ENCODE results near the gene GCH1. TPM values are rescaled to one million over a fixed set of nuclear protein-coding genes. Genes with fewer than 3 reads are reported as not detected.

Gene GCH1
- total and polyA plus RNA-seq, 8 donors, result 3.4 to 42.6 (median 6.7) TPM

DNA sequence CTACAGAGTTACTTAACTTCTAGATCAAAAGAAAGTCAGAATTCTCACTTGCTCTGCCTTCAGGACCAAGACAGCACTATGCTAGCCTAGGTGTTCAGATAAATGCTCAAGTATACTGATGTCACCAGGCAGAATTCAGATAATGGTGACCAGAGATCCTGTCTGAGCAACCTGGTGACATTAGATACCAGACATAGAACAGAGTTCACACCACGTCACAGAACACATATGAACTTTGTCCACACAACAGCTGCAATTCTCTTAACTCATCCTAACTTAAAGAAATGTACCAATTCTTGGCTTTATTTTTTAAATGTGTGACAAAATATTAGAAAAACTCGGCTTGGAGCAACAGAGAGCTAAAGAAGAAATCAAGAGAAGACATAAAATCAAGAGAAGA is 58.1 kb downstream of the GCH1 start:
- 79 to 84% methylated on average over 2 of the region's 2 CpGs for WGBS, 2 donors
- no peak for TF ChIP-seq CTCF (IDR thresholded peaks at IDR 0.05)
- no peak overlapping the region for H3K4me3 ChIP-seq
- no peak for ATAC-seq
- H3K27ac ChIP-seq, result no peak overlapping the region
- no peaks in the 10 kb centered on the region for H3K9me3 ChIP-seq
- intact Hi-C loops (cut with DNase I), result no loop called here
- FAIRE-seq, result no peak
- H3K36me3 ChIP-seq, result no peaks in the 10 kb centered on the region
- DNase-seq, result no peak
- no peaks in the 10 kb centered on the region for H3K4me1 ChIP-seq
- H3K27me3 ChIP-seq, result no peaks in the 10 kb centered on the region

DNA sequence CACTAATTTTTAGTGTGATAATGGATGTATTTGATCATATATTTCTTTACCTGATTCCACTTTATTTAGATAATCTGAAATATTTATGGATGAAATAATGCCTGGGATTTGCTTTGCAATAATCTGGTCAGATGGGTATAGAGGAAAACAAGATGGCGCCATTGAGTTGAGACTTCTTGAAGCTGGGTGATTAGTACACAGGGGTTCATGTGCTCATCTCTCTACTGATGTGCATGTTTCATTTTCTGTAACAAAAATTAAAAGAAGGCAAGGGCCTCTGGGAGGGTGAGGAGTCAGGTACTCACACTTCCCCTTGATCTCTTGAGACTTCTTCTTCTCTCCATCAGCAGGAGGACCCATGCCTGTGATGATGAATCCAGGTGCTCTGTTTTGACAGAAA is 61.8 kb downstream of the GCH1 start:
- H3K27me3 ChIP-seq, result no peaks in the 10 kb centered on the region
- DNase-seq, result no peak

GRCh38 chr14:54840336-54840735 is 62.3 kb downstream of the GCH1 start:
- FAIRE-seq (no peak), ATAC-seq (no peak), DNase-seq (no peak)
- Histone ChIP-seq H3K9me3 (no peaks in the 10 kb centered on the region), H3K4me1 (no peaks in the 10 kb centered on the region), H3K4me3 (no peak overlapping the region), H3K27me3 (no peaks in the 10 kb centered on the region), H3K27ac (no peak overlapping the region), H3K36me3 (no peaks in the 10 kb centered on the region)
- 78 to 91% methylated on average over 3 of the region's 3 CpGs for WGBS, 2 donors
- no peak for TF ChIP-seq CTCF (IDR thresholded peaks at IDR 0.05)
- intact Hi-C loops (cut with DNase I), result no loop called here

More for the DNA sequence above, 61.8 kb downstream of the GCH1 start:
- no peaks in the 10 kb centered on the region for H3K9me3 ChIP-seq
- ATAC-seq (no peak), FAIRE-seq (no peak)
- intact Hi-C loops (cut with DNase I), result no loop called here
- H3K27ac ChIP-seq, result no peak overlapping the region
- H3K4me1 ChIP-seq, result no peaks in the 10 kb centered on the region
- TF ChIP-seq CTCF (IDR thresholded peaks at IDR 0.05), result no peak
- H3K36me3 ChIP-seq, result no peaks in the 10 kb centered on the region
- 92 to 97% methylated on average over 1 of the region's 1 CpG for WGBS, 2 donors
- H3K4me3 ChIP-seq, result no peak overlapping the region

GRCh38 chr14:54839701-54840119 is 62.9 kb downstream of the GCH1 start:
- peak in 3 of 4 donors; percentile 28 to 80 (median 74) for ATAC-seq
- WGBS, 2 donors, result 65 to 70% methylated on average over 3 of the region's 3 CpGs
- no peak for FAIRE-seq
- intact Hi-C loops (cut with DNase I), result no loop called here
- Histone ChIP-seq H3K9me3 (no peaks in the 10 kb centered on the region), H3K36me3 (no peaks in the 10 kb centered on the region), H3K4me1 (no peaks in the 10 kb centered on the region), H3K4me3 (no peak overlapping the region), H3K27ac (no peak overlapping the region), H3K27me3 (no peaks in the 10 kb centered on the region)
- DNase-seq, result no peak
- no peak for TF ChIP-seq CTCF (IDR thresholded peaks at IDR 0.05)

GRCh38 chr14:54838931-54839512 is 63.6 kb downstream of the GCH1 start:
- ATAC-seq, result no peak
- H3K9me3 ChIP-seq, result no peaks in the 10 kb centered on the region
- H3K4me3 ChIP-seq, result no peak overlapping the region
- 87 to 94% methylated on average over 10 of the region's 10 CpGs for WGBS, 2 donors
- no peak for FAIRE-seq
- intact Hi-C loops (cut with DNase I), result no loop called here
- H3K4me1 ChIP-seq, result no peaks in the 10 kb centered on the region
- H3K27ac ChIP-seq, result no peak overlapping the region
- H3K36me3 ChIP-seq, result no peaks in the 10 kb centered on the region
- no peak for DNase-seq
- no peak for TF ChIP-seq CTCF (IDR thresholded peaks at IDR 0.05)
- H3K27me3 ChIP-seq, result no peaks in the 10 kb centered on the region

Measured in pancreas (tissue), 10 donors.